HepG2 (cell line): ENCODE data around the gene UGT1A4. TPM values are rescaled to one million over a fixed set of nuclear protein-coding genes. Genes with fewer than 3 reads are reported as not detected.

Source experiments
- ATAC-seq: fragments of 200-7000 bp; cut with Tn5 transposase; 3 replicates; pipeline ENCODE4 v1.9.1; 2020; ENCODE audit warnings: mild to moderate bottlenecking, moderate library complexity
- BruUV-seq: library from RNA; stranded (reverse); fragments of 400-500 nt; replicated peaks from 2 replicates; lab custom pipeline; 2021; lab: Mats Ljungman, UMichigan
- CTCF ChIA-PET: fragments of 300-600 bp; formaldehyde crosslinking; extraction: SDS; loops from one replicate; lab custom pipeline; 2021; ENCODE audit warnings: low total read pairs, inconsistent platforms, low intra/inter-chr PET ratio; lab: Yijun Ruan, JAX
- POLR2A ChIA-PET: fragments of 350-600 bp; sonication (Branson Sonifier 250); formaldehyde crosslinking; loops from one replicate; lab custom pipeline; 2020; ENCODE audit warnings: antibody characterized with exemption, inconsistent platforms; lab: Yijun Ruan, JAX
- DNase-seq: peaks from one replicate; pipeline ENCODE4 v3.0.0-alpha.2; 2015; ENCODE audit warnings: low spot score
- FAIRE-seq: peaks from 3 replicates; lab custom pipeline; 2011; peaks lifted over from hg19 to GRCh38; lab: Jason Lieb, UNC
- H2AFZ ChIP-seq: one replicate; pipeline ENCODE4 v1.6.1; 2011; ENCODE audit warnings: low read length, inconsistent platforms
- H3K27ac ChIP-seq: fragments of 300-600 bp; 3 replicates; pipeline ENCODE4 v1.8.0; 2011; ENCODE audit warnings: mixed run types, mild to moderate bottlenecking, mixed read lengths, low read length, inconsistent platforms; ENCODE audit not compliant: insufficient read depth; ENCODE audit errors: extremely low read length
- H3K27me3 ChIP-seq, 2 experiments: fragments of 200-600 bp in 1 of 2; 2 replicates in 1 of 2; 3 replicates in 1 of 2; pipeline versions ENCODE4 v1.6.0 to v1.8.0; 2011; ENCODE audit warnings: low read length in 2 of 2, mild to moderate bottlenecking in 2 of 2, moderate library complexity in 2 of 2, inconsistent platforms in 1 of 2; ENCODE audit not compliant: insufficient read depth in 2 of 2, control insufficient read depth in 1 of 2
- H3K36me3 ChIP-seq, 2 experiments: fragments of 200-600 bp in 1 of 2; replicated peaks in 1 of 2; 2 replicates in 1 of 2; 3 replicates in 1 of 2; pipeline versions ENCODE4 v1.5.1 to v1.8.0; 2011; ENCODE audit warnings: low read length in 2 of 2, inconsistent platforms in 1 of 2; ENCODE audit not compliant: insufficient read depth in 2 of 2, control insufficient read depth in 1 of 2
- H3K4me1 ChIP-seq: 2 replicates; pipeline ENCODE4 v1.5.1; 2012; ENCODE audit warnings: low read length, inconsistent platforms; ENCODE audit not compliant: insufficient read depth
- H3K4me2 ChIP-seq: 2 replicates; pipeline ENCODE4 v1.6.0; 2011; ENCODE audit warnings: low read depth, low read length, inconsistent platforms
- H3K4me3 ChIP-seq, 3 experiments: fragments of 200-600 bp in 1 of 3; sonication (generic), shearing (Covaris generic) in 1 of 3; replicated peaks in 1 of 3; 2 replicates each; pipeline ENCODE4 v1.5.1; 2011 to 2016; ENCODE audit warnings: low read length in 3 of 3, inconsistent platforms in 2 of 3, low read depth in 2 of 3, mild to moderate bottlenecking in 2 of 3, control low read depth in 1 of 3, mixed read lengths in 1 of 3; ENCODE audit not compliant: insufficient read depth in 1 of 3
- H3K79me2 ChIP-seq: one replicate; pipeline ENCODE4 v1.6.1; 2011; ENCODE audit warnings: low read length, inconsistent platforms; ENCODE audit not compliant: insufficient read depth
- H3K9ac ChIP-seq: 2 replicates; pipeline ENCODE4 v1.6.0; 2011; ENCODE audit warnings: mild to moderate bottlenecking, low read depth, low read length, inconsistent platforms; ENCODE audit not compliant: insufficient read depth
- H3K9me3 ChIP-seq: 2 replicates; pipeline ENCODE4 v1.5.1; 2012; ENCODE audit warnings: mild to moderate bottlenecking, low read length
- H4K20me1 ChIP-seq: 2 replicates; pipeline ENCODE4 v1.6.0; 2011; ENCODE audit warnings: inconsistent platforms, mild to moderate bottlenecking, low read length, moderate library complexity; ENCODE audit not compliant: insufficient read depth
- ARID4A ChIP-seq: sonication (generic); formaldehyde crosslinking; IDR thresholded peaks from 2 replicates; pipeline ENCODE4 v1.5.0; 2020; ENCODE audit warnings: mild to moderate bottlenecking, missing genetic modification reagents, borderline replicate concordance
- ATF7-NPFF ChIP-seq: sonication (generic); formaldehyde crosslinking; IDR thresholded peaks from 2 replicates; pipeline ENCODE4 v1.8.1; 2023; ENCODE audit warnings: mild to moderate bottlenecking, low read depth, missing genetic modification reagents, moderate library complexity
- HOXD1 ChIP-seq: sonication (generic); formaldehyde crosslinking; IDR thresholded peaks from 2 replicates; pipeline ENCODE4 v1.5.0; 2020; ENCODE audit warnings: missing genetic modification reagents
- KLF16 ChIP-seq, 2 experiments: sonication (generic) in 1 of 2; formaldehyde crosslinking in 1 of 2; IDR thresholded peaks; 2 replicates each; pipeline versions ENCODE4 v1.6.1 to v1.8.0; 2016 to 2023; ENCODE audit warnings: missing genetic modification reagents in 2 of 2, missing compliant biosample characterization in 1 of 2
- NCOA5 ChIP-seq: sonication (generic); formaldehyde crosslinking; IDR thresholded peaks from 2 replicates; pipeline ENCODE4 v1.4.0; 2020; ENCODE audit warnings: missing genetic modification reagents
- NFIB ChIP-seq: sonication (generic); formaldehyde crosslinking; IDR thresholded peaks from 2 replicates; pipeline ENCODE4 v1.9.0; 2021; ENCODE audit warnings: missing genetic modification reagents, mild to moderate bottlenecking, borderline replicate concordance
- SP140L ChIP-seq: sonication (generic); formaldehyde crosslinking; IDR thresholded peaks from 2 replicates; pipeline ENCODE4 v1.4.0; 2020; ENCODE audit warnings: missing genetic modification reagents, borderline replicate concordance
- TRIM22 ChIP-seq: fragments of 450-650 bp; IDR thresholded peaks from 2 replicates; pipeline ENCODE4 v1.6.1; 2017
- ZNF484 ChIP-seq: sonication (generic); formaldehyde crosslinking; IDR thresholded peaks from 2 replicates; pipeline ENCODE4 v1.5.1; 2020; ENCODE audit warnings: mild to moderate bottlenecking, low read depth, missing genetic modification reagents, borderline replicate concordance
- ZNF766 ChIP-seq: sonication (generic); formaldehyde crosslinking; IDR thresholded peaks from 2 replicates; pipeline ENCODE4 v1.5.0; 2020; ENCODE audit warnings: missing genetic modification reagents, borderline replicate concordance
- WGBS: methylation state at CpG from one replicate; pipeline ENCODE4 v1.1.6; 2017; ENCODE audit warnings: low lambda C conversion rate; 5-methylcytosine and 5-hydroxymethylcytosine counted together
- in situ Hi-C: cut with HindIII; loops from 2 replicates; pipeline ENCODE4 v1.10.0; 2017; ENCODE audit warnings: low pct_unique_long_range_greater_than_20kb; ENCODE audit not compliant: extremely low pct_ligation_motif_present
- intact Hi-C: fragments of 100-400 bp; cut with micrococcal nuclease; formaldehyde crosslinking; loops from one replicate; pipeline ENCODE4 v1.10.0; 2022; ENCODE audit not compliant: unreplicated experiment
- polyA plus RNA-seq, 8 experiments: library from polyadenylated mRNA; depleted of rRNA in 3 of 8; stranded (reverse) in 7 of 8; unstranded in 1 of 8; fragments of >200 nt; fragmentation: Illumina TruSeq in 4 of 8; extraction: Trizol in 4 of 8; gene quantifications; 2 replicates each; pipeline versions ENCODE4 v1.2.1 to v1.2.3, GENCODE V29; 2011 to 2016; ENCODE audit warnings: low read depth in 4 of 8, missing spikeins in 1 of 8, mixed read lengths in 1 of 8; ENCODE audit not compliant: insufficient read depth in 1 of 8
- total RNA-seq, 5 experiments: library from RNA; depleted of rRNA; stranded (reverse); fragments of >200 nt; fragmentation: Illumina TruSeq; extraction: Trizol; gene quantifications; 2 replicates each; pipeline ENCODE4 v1.2.3, GENCODE V29; 2016; ENCODE audit warnings: low read depth in 1 of 5

UGT1A4 gene
- total and polyA plus RNA-seq, 2 of the 13 experiments (the other 11 are each of a cell fraction or from before 2014, with no cell fraction given): not detected

DNA sequence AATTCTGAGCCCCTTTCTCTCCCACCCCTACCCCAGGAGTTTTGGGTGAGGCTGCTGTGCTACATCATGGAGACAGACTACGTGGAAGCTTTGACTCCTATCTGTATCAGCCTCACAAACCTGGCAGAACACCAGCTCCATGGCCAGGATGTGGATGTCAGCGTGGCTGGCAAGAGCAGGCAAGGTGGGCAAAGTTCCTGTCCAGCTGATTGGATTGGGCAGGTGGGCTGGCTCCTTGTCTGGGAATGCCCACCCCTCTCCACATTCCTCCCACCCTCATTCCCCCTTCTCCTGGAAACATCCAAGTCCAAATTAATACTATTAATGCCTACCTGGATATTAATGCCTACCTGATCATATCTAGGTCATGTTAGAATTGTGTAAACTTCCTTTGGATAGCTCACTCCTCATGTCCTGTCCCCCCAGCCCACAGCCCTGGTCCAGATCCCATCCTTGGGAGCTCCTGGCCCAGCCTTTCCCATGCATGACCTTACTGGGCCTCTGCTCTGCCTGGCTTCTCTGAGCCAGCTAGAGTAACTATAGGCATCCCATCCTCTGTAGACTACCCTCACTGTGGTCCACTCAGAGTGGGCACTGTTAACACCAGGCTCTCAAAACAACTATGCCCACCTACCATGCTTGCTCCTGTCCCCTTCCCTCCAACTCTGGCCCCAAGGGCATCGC, 83.7 kb downstream of the UGT1A4 start:
- H3K9ac ChIP-seq: no peak overlapping the region
- TF ChIP-seq TRIM22: no peak
- TF ChIP-seq HOXD1 (CRISPR knock-in tag): no peak
- BruUV-seq: no TSS peak
- CTCF ChIA-PET: no interaction called here
- no peaks in the 10 kb centered on the region for H4K20me1 ChIP-seq
- no peaks in the 10 kb centered on the region for H3K9me3 ChIP-seq
- H3K79me2 ChIP-seq: no peaks in the 10 kb centered on the region
- no peak overlapping the region for H3K4me2 ChIP-seq
- H3K27ac ChIP-seq: no peak overlapping the region
- ATAC-seq: no peak
- 0% methylated on average over 3 of the region's 3 CpGs for WGBS
- no peak for FAIRE-seq
- DNase-seq: no peak
- no peak overlapping the region for H2AFZ ChIP-seq
- no peaks in the 10 kb centered on the region for H3K4me1 ChIP-seq
- in situ Hi-C loops: no loop called here
- POLR2A ChIA-PET: no interaction called here
- intact Hi-C loops: no loop called here
- H3K36me3 ChIP-seq: no peaks in the 10 kb centered on the region
- peaks cover 0 to 48% of the 10 kb centered on the region in 2 experiments; a peak in 3 of 5 replicates for H3K27me3 ChIP-seq
- no peak overlapping the region for H3K4me3 ChIP-seq

DNA sequence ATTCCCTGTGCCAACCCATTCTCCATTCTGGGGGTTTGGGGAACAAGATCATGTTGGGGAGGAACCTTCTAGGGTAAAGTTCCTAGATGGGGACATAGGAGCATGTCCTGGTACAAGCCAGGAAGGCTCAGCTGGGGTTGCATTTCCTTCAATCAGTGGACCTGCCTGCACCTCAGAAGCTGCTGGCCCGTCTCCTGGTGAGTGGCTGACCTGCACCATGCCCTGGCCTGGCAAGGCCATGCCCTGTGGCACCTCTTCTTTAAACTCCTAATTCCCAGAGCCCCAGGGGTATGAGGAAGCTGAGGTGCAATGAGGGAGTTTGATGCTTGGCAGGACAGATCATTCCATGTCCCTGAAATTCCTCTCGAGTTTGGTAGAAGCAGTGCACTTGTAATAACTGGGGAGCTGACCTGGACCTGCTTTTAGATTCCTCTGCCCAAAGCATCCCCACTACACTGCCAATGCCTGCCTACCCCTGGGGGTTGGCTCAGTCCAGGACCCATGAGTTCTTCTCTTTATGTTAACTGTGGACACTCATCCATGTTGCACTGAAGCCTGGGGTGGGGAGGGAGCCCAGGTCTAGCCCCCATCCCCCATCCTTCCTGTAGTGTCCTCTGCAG, 84.9 kb downstream of the UGT1A4 start:
- Histone ChIP-seq H3K4me2 (no peak overlapping the region), H3K36me3 (no peaks in the 10 kb centered on the region), H3K9ac (no peak overlapping the region), H4K20me1 (no peaks in the 10 kb centered on the region), H3K79me2 (no peaks in the 10 kb centered on the region), H3K9me3 (no peaks in the 10 kb centered on the region), H3K27me3 (peaks cover 0 to 52% of the 10 kb centered on the region in 2 experiments; a peak in 3 of 5 replicates), H3K4me3 (no peak overlapping the region), H3K27ac (no peak overlapping the region), H2AFZ (no peak overlapping the region), H3K4me1 (no peaks in the 10 kb centered on the region)
- FAIRE-seq (no peak), ATAC-seq (no peak), DNase-seq (no peak)
- intact Hi-C loops: no loop called here
- CTCF ChIA-PET: no interaction called here
- POLR2A ChIA-PET: no interaction called here
- no TSS peak for BruUV-seq
- 17% methylated on average over 1 of the region's 2 CpGs for WGBS
- in situ Hi-C loops: no loop called here
- TF ChIP-seq ATF7-NPFF: no peak
- no peak for TF ChIP-seq KLF16 (CRISPR knock-in tag; IDR thresholded peaks at IDR 0.05)
- TF ChIP-seq ARID4A (CRISPR knock-in tag): no peak
- no peak for TF ChIP-seq NFIB (CRISPR knock-in tag)
- TF ChIP-seq ZNF766 (CRISPR knock-in tag): no peak
- TF ChIP-seq SP140L (CRISPR knock-in tag): no peak
- no peak for TF ChIP-seq ZNF484 (CRISPR knock-in tag)
- no peak for TF ChIP-seq NCOA5
